Measurements from ENCODE around the gene PCDHGA7. TPM values are rescaled to one million over a fixed set of nuclear protein-coding genes. Genes with fewer than 3 reads are reported as not detected.

PCDHGA7 gene
- total RNA-seq, 1 experiment from 2014 or later: 0.18 TPM

DNA sequence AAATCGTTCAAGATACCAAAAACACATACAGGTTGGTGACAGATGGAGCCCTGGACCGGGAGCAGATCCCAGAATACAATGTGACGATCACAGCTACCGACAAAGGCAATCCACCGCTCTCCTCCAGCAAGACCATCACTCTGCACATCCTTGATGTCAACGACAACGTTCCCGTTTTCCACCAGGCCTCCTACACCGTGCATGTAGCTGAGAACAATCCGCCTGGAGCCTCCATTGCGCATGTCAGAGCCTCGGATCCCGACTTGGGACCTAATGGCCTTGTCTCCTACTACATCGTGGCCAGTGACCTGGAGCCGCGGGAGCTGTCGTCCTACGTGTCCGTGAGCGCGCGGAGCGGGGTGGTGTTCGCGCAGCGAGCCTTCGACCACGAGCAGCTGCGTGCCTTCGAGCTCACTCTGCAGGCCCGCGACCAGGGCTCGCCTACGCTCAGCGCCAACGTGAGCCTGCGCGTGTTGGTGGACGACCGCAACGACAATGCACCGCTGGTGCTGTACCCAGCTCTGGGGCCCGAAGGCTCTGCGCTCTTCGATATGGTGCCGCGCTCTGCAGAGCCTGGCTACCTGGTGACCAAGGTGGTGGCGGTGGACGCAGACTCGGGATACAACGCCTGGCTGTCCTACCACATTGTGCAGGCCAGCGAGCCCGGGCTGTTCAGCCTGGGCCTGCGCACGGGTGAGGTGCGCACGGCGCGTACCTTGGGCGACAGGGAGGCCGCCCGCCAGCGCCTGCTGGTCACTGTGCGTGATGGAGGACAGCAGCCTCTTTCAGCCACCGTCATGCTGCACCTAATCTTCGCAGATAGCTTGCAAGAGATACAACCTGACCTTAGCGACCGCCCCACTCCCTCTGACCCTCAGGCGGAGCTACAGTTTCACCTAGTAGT is 10.7 kb upstream of the PCDHGA7 start:
- CTCF ChIA-PET: no interaction called here
- no peak for DNase-seq (ENCODE audit: low read depth, low spot score)
- BruUV-seq (replicated peaks): no TSS peak
- no peak for TF ChIP-seq POLR2AphosphoS5 (IDR thresholded peaks at IDR 0.05; ENCODE audit: low read depth, low read length)
- no peak for TF ChIP-seq SIN3A (IDR thresholded peaks at IDR 0.05; ENCODE audit: borderline replicate concordance, insufficient read depth, low read depth, low read length)
- TF ChIP-seq TCF7L2 (IDR thresholded peaks at IDR 0.05; ENCODE audit: low read depth, low read length): no peak
- TF ChIP-seq, protein P1, sequence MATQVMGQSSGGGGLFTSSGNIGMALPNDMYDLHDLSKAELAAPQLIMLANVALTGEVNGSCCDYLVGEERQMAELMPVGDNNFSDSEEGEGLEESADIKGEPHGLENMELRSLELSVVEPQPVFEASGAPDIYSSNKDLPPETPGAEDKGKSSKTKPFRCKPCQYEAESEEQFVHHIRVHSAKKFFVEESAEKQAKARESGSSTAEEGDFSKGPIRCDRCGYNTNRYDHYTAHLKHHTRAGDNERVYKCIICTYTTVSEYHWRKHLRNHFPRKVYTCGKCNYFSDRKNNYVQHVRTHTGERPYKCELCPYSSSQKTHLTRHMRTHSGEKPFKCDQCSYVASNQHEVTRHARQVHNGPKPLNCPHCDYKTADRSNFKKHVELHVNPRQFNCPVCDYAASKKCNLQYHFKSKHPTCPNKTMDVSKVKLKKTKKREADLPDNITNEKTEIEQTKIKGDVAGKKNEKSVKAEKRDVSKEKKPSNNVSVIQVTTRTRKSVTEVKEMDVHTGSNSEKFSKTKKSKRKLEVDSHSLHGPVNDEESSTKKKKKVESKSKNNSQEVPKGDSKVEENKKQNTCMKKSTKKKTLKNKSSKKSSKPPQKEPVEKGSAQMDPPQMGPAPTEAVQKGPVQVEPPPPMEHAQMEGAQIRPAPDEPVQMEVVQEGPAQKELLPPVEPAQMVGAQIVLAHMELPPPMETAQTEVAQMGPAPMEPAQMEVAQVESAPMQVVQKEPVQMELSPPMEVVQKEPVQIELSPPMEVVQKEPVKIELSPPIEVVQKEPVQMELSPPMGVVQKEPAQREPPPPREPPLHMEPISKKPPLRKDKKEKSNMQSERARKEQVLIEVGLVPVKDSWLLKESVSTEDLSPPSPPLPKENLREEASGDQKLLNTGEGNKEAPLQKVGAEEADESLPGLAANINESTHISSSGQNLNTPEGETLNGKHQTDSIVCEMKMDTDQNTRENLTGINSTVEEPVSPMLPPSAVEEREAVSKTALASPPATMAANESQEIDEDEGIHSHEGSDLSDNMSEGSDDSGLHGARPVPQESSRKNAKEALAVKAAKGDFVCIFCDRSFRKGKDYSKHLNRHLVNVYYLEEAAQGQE (IDR thresholded peaks at IDR 0.05; ENCODE audit: insufficient read depth in 1 of 2, low read depth in 2 of 2, low read length in 1 of 2): no peak
- TF ChIP-seq, protein P2, sequence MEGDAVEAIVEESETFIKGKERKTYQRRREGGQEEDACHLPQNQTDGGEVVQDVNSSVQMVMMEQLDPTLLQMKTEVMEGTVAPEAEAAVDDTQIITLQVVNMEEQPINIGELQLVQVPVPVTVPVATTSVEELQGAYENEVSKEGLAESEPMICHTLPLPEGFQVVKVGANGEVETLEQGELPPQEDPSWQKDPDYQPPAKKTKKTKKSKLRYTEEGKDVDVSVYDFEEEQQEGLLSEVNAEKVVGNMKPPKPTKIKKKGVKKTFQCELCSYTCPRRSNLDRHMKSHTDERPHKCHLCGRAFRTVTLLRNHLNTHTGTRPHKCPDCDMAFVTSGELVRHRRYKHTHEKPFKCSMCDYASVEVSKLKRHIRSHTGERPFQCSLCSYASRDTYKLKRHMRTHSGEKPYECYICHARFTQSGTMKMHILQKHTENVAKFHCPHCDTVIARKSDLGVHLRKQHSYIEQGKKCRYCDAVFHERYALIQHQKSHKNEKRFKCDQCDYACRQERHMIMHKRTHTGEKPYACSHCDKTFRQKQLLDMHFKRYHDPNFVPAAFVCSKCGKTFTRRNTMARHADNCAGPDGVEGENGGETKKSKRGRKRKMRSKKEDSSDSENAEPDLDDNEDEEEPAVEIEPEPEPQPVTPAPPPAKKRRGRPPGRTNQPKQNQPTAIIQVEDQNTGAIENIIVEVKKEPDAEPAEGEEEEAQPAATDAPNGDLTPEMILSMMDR (IDR thresholded peaks at IDR 0.05): no peak
- H3K4me3 ChIP-seq (ENCODE audit: low read depth in 2 of 2, low read length in 2 of 2): no peak overlapping the region
- H3K4me1 ChIP-seq (ENCODE audit: control insufficient read depth, insufficient read depth, low read length): no peaks in the 10 kb centered on the region
- H3K27ac ChIP-seq (ENCODE audit: low read length): no peak overlapping the region
- no peak for ATAC-seq
- no peaks in the 10 kb centered on the region for H3K27me3 ChIP-seq (ENCODE audit: control insufficient read depth, insufficient read depth, low read length)
- POLR2A ChIA-PET: no interaction called here
- intact Hi-C loops (cut with micrococcal nuclease; ENCODE audit: unreplicated experiment) (no loop called here), in situ Hi-C loops (cut with HindIII; ENCODE audit: low pct_unique_long_range_greater_than_20kb, low sequenced_read_pairs) (no loop called here)
- H3K36me3 ChIP-seq (ENCODE audit: control insufficient read depth, insufficient read depth, low read length): no peaks in the 10 kb centered on the region
- peaks cover 7% of the 10 kb centered on the region; the same call in 1 of the 2 replicates for H3K9me3 ChIP-seq (ENCODE audit: control insufficient read depth, insufficient read depth, low read depth, low read length)

DNA sequence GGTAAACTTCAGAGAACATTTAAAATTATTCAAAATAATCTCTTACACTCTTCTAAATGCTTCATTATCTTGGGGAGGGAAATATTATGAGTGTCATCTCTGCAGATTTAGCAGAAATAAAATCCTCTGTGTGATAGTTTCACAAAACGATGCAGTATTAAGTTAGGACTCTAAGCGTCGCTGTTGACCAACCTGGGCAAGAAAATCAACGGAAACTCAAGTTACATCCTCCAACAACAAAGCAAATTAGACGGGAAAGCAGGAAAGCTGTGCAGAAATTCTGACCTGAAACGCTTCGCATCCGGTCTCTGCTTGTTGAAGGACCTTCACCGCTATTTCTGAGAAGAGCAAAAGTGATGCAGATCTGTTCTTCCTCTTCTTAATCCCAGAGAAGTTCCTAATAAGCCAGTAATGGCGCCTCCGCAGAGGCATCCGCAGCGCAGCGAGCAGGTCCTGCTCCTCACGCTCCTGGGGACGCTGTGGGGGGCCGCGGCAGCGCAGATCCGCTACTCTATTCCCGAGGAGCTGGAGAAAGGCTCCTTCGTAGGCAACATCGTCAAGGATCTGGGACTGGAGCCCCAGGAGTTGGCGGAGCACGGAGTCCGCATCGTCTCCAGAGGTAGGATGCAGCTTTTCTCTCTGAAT is 8.7 kb upstream of the PCDHGA7 start, which contains the start of gene PCDHGA6:
PCDHGA6 (plus strand) TSS at position 219 of the 645 bp plus-strand sequence; CDS start at position 412, 193 bp downstream.
- no peak for ATAC-seq
- DNase-seq (ENCODE audit: low read depth, low spot score): no peak
- no peaks in the 10 kb centered on the region for H3K36me3 ChIP-seq (ENCODE audit: control insufficient read depth, insufficient read depth, low read length)
- no TSS peak for BruUV-seq (replicated peaks)
- ChIA-PET POLR2A (interaction anchor here (0.6 kb wide), 2 partner anchors 57 to 861 kb away, joined by 4 read pairs; no protein-coding TSS in a partner anchor), CTCF (no interaction called here)
- H3K4me1 ChIP-seq (ENCODE audit: control insufficient read depth, insufficient read depth, low read length): no peaks in the 10 kb centered on the region
- no peak within 1 kb of the TSS for H3K4me3 ChIP-seq (ENCODE audit: low read depth in 2 of 2, low read length in 2 of 2)
- no peak within 1 kb of the TSS for H3K27ac ChIP-seq (ENCODE audit: low read length)
- peaks cover 7% of the 10 kb centered on the region; the same call in 1 of the 2 replicates for H3K9me3 ChIP-seq (ENCODE audit: control insufficient read depth, insufficient read depth, low read depth, low read length)
- in situ Hi-C loops (cut with HindIII; ENCODE audit: low pct_unique_long_range_greater_than_20kb, low sequenced_read_pairs): no loop called here
- H3K27me3 ChIP-seq (ENCODE audit: control insufficient read depth, insufficient read depth, low read length): no peaks in the 10 kb centered on the region
- TF ChIP-seq, protein P2 (IDR thresholded peaks at IDR 0.05): no peak
- TF ChIP-seq POLR2AphosphoS5 (IDR thresholded peaks at IDR 0.05; ENCODE audit: low read depth, low read length) (no peak), SIN3A (IDR thresholded peaks at IDR 0.05; ENCODE audit: borderline replicate concordance, insufficient read depth, low read depth, low read length) (no peak), TCF7L2 (IDR thresholded peaks at IDR 0.05; ENCODE audit: low read depth, low read length) (no peak)
- TF ChIP-seq, protein P1 (IDR thresholded peaks at IDR 0.05; ENCODE audit: insufficient read depth in 1 of 2, low read depth in 2 of 2, low read length in 1 of 2): no peak
- intact Hi-C loops (cut with micrococcal nuclease; ENCODE audit: unreplicated experiment): no loop called here
